Esophagus squamous epithelium (tissue), 4 donors: ENCODE data around the gene FKBP15.

ENCODE experiments used
- POLR2A ChIP-seq, 4 donors: fragments of 450-650 bp; IDR thresholded peaks; one replicate each; pipeline ENCODE4 v1.6.1; 2017; ENCODE audit warnings: antibody characterized with exemption in 4 of 4, mild to moderate bottlenecking in 4 of 4, moderate library complexity in 3 of 4
- TF ChIP-seq, protein P1 (sequence below), 6 experiments: fragments of 450-650 bp in 4 of 6; fragments of 200-600 bp in 2 of 6; sonication (generic) in 2 of 6; IDR thresholded peaks; one replicate each; pipeline ENCODE4 v1.5.1; 2016 to 2019; ENCODE audit warnings: antibody characterized with exemption in 6 of 6, mild to moderate bottlenecking in 4 of 6, moderate library complexity in 4 of 6

GRCh38 chr9:113173341-113173740, 47.7 kb downstream of the FKBP15 start:
- TF ChIP-seq, protein P1, sequence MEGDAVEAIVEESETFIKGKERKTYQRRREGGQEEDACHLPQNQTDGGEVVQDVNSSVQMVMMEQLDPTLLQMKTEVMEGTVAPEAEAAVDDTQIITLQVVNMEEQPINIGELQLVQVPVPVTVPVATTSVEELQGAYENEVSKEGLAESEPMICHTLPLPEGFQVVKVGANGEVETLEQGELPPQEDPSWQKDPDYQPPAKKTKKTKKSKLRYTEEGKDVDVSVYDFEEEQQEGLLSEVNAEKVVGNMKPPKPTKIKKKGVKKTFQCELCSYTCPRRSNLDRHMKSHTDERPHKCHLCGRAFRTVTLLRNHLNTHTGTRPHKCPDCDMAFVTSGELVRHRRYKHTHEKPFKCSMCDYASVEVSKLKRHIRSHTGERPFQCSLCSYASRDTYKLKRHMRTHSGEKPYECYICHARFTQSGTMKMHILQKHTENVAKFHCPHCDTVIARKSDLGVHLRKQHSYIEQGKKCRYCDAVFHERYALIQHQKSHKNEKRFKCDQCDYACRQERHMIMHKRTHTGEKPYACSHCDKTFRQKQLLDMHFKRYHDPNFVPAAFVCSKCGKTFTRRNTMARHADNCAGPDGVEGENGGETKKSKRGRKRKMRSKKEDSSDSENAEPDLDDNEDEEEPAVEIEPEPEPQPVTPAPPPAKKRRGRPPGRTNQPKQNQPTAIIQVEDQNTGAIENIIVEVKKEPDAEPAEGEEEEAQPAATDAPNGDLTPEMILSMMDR (IDR thresholded peaks at IDR 0.05) = no peak
- no peak for TF ChIP-seq POLR2A (IDR thresholded peaks at IDR 0.05)
